Measurements from ENCODE around the gene ARHGAP30. TPM values are rescaled to one million over a fixed set of nuclear protein-coding genes. Genes with fewer than 3 reads are reported as not detected.
"Not testable (repeated sequence)": the region's sequence is repeated elsewhere in the genome, so short reads cannot be mapped to it uniquely, and the experiment has no call there.

Gene ARHGAP30
- total RNA-seq, 2 donors from 2014 or later, result 3.2 to 5.3 TPM

- no peak for TF ChIP-seq POLR2AphosphoS5 (IDR thresholded peaks at IDR 0.05)
- TF ChIP-seq, protein P1, sequence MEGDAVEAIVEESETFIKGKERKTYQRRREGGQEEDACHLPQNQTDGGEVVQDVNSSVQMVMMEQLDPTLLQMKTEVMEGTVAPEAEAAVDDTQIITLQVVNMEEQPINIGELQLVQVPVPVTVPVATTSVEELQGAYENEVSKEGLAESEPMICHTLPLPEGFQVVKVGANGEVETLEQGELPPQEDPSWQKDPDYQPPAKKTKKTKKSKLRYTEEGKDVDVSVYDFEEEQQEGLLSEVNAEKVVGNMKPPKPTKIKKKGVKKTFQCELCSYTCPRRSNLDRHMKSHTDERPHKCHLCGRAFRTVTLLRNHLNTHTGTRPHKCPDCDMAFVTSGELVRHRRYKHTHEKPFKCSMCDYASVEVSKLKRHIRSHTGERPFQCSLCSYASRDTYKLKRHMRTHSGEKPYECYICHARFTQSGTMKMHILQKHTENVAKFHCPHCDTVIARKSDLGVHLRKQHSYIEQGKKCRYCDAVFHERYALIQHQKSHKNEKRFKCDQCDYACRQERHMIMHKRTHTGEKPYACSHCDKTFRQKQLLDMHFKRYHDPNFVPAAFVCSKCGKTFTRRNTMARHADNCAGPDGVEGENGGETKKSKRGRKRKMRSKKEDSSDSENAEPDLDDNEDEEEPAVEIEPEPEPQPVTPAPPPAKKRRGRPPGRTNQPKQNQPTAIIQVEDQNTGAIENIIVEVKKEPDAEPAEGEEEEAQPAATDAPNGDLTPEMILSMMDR (IDR thresholded peaks at IDR 0.05), result no peak
- no peak for TF ChIP-seq POLR2A (IDR thresholded peaks at IDR 0.05)
- peak overlapping the region; percentile 86 to 87 for H3K27ac ChIP-seq
- intact Hi-C loops (cut with DNase I), result no loop called here
- H3K36me3 ChIP-seq, result peaks cover 6% of the 10 kb centered on the region in 2 donors
- H3K27me3 ChIP-seq (replicated peaks; ENCODE audit: insufficient read depth), result no peaks in the 10 kb centered on the region
- H3K4me1 ChIP-seq (replicated peaks), result no peaks in the 10 kb centered on the region
- DNase-seq (ENCODE audit: low spot score), result peak; percentile 59
- 27% methylated on average over 21 of the region's 21 CpGs for whole genome bisulfite sequencing
- H3K4me3 ChIP-seq, result peak overlapping the region; percentile 56 to 74
- no peaks in the 10 kb centered on the region for H3K9me3 ChIP-seq
These were observed 31.8 kb downstream of the ARHGAP30 start for GRCh38 chr1:161037661-161038522.

GRCh38 chr1:161033751-161034150, 35.9 kb downstream of the ARHGAP30 start:
- Histone ChIP-seq H3K27me3 (replicated peaks; ENCODE audit: insufficient read depth) (no peaks in the 10 kb centered on the region), H3K4me3 (no peak overlapping the region), H3K4me1 (replicated peaks) (no peaks in the 10 kb centered on the region), H3K27ac (no peak overlapping the region), H3K36me3 (no peaks in the 10 kb centered on the region), H3K9me3 (no peaks in the 10 kb centered on the region)
- WGBS, result 93% methylated on average over 3 of the region's 3 CpGs
- intact Hi-C loops (cut with DNase I), result no loop called here
- TF ChIP-seq POLR2A (IDR thresholded peaks at IDR 0.05), result no peak
- no peak for TF ChIP-seq POLR2AphosphoS5 (IDR thresholded peaks at IDR 0.05)
- TF ChIP-seq, protein P1 (IDR thresholded peaks at IDR 0.05), result no peak
- no peak for DNase-seq (ENCODE audit: low spot score)

GRCh38 chr1:161032409-161032808, 37.3 kb downstream of the ARHGAP30 start:
- intact Hi-C loops (cut with DNase I), result no loop called here
- Histone ChIP-seq H3K4me1 (replicated peaks) (no peaks in the 10 kb centered on the region), H3K27me3 (replicated peaks; ENCODE audit: insufficient read depth) (no peaks in the 10 kb centered on the region), H3K9me3 (no peaks in the 10 kb centered on the region), H3K27ac (no peak overlapping the region), H3K4me3 (no peak overlapping the region), H3K36me3 (no peaks in the 10 kb centered on the region)
- 75% methylated on average over 1 of the region's 1 CpG for WGBS
- DNase-seq (ENCODE audit: low spot score), result no peak
- TF ChIP-seq, protein P1 (IDR thresholded peaks at IDR 0.05), result no peak

DNA sequence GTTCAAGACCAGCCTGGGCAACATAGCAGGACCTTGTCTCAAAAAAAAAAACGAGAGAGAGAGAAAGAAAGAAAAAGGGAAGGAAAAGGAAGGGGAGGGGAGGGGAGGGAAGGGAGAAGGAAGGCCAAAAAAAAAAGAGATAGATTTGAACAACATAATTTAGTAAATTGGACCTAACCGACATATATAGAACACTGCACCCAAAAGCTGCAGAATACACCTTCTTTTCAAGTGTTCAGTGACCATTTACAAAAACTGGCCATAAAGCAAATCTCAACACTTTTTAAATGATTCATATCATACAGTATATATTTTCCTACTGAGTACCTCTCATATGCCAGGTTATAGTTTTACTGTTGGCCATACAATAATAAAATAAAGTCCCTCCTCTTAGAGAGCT, 37.8 kb downstream of the ARHGAP30 start:
- H3K36me3 ChIP-seq, result no peaks in the 10 kb centered on the region
- 77% methylated on average over 2 of the region's 2 CpGs for WGBS
- DNase-seq (ENCODE audit: low spot score), result no peak
- no peaks in the 10 kb centered on the region for H3K9me3 ChIP-seq
- TF ChIP-seq, protein P1 (IDR thresholded peaks at IDR 0.05), result no peak
- TF ChIP-seq POLR2AphosphoS5 (IDR thresholded peaks at IDR 0.05) (no peak), POLR2A (IDR thresholded peaks at IDR 0.05) (no peak)
- no peak overlapping the region for H3K27ac ChIP-seq
- no peak overlapping the region for H3K4me3 ChIP-seq
- H3K4me1 ChIP-seq (replicated peaks), result no peaks in the 10 kb centered on the region
- intact Hi-C loops (cut with DNase I), result no loop called here
- H3K27me3 ChIP-seq (replicated peaks; ENCODE audit: insufficient read depth), result no peaks in the 10 kb centered on the region

GRCh38 chr1:161029466-161029865, 40.2 kb downstream of the ARHGAP30 start:
- H3K27ac ChIP-seq; H3K4me1 ChIP-seq (replicated peaks); H3K36me3 ChIP-seq; H3K27me3 ChIP-seq (replicated peaks; ENCODE audit: insufficient read depth); H3K4me3 ChIP-seq; DNase-seq (ENCODE audit: low spot score); H3K9me3 ChIP-seq; intact Hi-C loops (cut with DNase I): not testable (repeated sequence)
- 97% methylated on average over 27 of the region's 32 CpGs for WGBS

- H3K4me1 ChIP-seq (replicated peaks); H3K36me3 ChIP-seq; H3K4me3 ChIP-seq; H3K27me3 ChIP-seq (replicated peaks; ENCODE audit: insufficient read depth); H3K9me3 ChIP-seq; intact Hi-C loops (cut with DNase I); H3K27ac ChIP-seq; DNase-seq (ENCODE audit: low spot score): not testable (repeated sequence)
- 43% methylated on average over 1 of the region's 1 CpG for WGBS
These were observed 42.7 kb downstream of the ARHGAP30 start for GRCh38 chr1:161026954-161027353.

GRCh38 chr1:161022432-161022831, 47.3 kb downstream of the ARHGAP30 start:
- H3K9me3 ChIP-seq; H3K36me3 ChIP-seq; H3K4me3 ChIP-seq; H3K27me3 ChIP-seq (replicated peaks; ENCODE audit: insufficient read depth); intact Hi-C loops (cut with DNase I); DNase-seq (ENCODE audit: low spot score); H3K4me1 ChIP-seq (replicated peaks): not testable (repeated sequence)
- 86% methylated on average over 12 of the region's 12 CpGs for WGBS
- H3K27ac ChIP-seq, result peak overlapping the region in 1 of 2 donors; percentile 60

All from prostate gland (tissue), 2 donors.